NCI-H2227 (cell line): ENCODE data around the gene VPS13D.
"Not testable (repeated sequence)": the region's sequence is repeated elsewhere in the genome, so short reads cannot be mapped to it uniquely, and the experiment has no call there.

ENCODE experiments used
- DNase-seq: peaks from one replicate; lab custom pipeline; 2025; ENCODE audit not compliant: unreplicated experiment; lab: John Stamatoyannopoulos, UW

Gene VPS13D

GRCh38 chr1:12359359-12360133, 129.7 kb downstream of the VPS13D start:
- no peak for DNase-seq

GRCh38 chr1:12368646-12369045, 138.8 kb downstream of the VPS13D start:
- no peak for DNase-seq

- no peak for DNase-seq
These were observed 139.4 kb downstream of the VPS13D start for GRCh38 chr1:12369258-12369657.

GRCh38 chr1:12370333-12370975, 140.6 kb downstream of the VPS13D start:
- DNase-seq: no peak

GRCh38 chr1:12371053-12371452, 141.2 kb downstream of the VPS13D start:
- no peak for DNase-seq

GRCh38 chr1:12372180-12372579, 142.3 kb downstream of the VPS13D start:
- DNase-seq: no peak

GRCh38 chr1:12372761-12373160, 142.9 kb downstream of the VPS13D start:
- DNase-seq: no peak

- no peak for DNase-seq
These were observed 145.5 kb downstream of the VPS13D start for GRCh38 chr1:12375133-12375829.

GRCh38 chr1:12376236-12377045, 146.6 kb downstream of the VPS13D start:
- no peak for DNase-seq

GRCh38 chr1:12380326-12381249, 150.8 kb downstream of the VPS13D start:
- no peak for DNase-seq

GRCh38 chr1:12383001-12383400, 153.2 kb downstream of the VPS13D start:
- DNase-seq: no peak

GRCh38 chr1:12383786-12384185, 154.0 kb downstream of the VPS13D start:
- DNase-seq: no peak

- DNase-seq: no peak
These were observed 155.1 kb downstream of the VPS13D start for GRCh38 chr1:12384836-12385456.

GRCh38 chr1:12386130-12386529, 156.3 kb downstream of the VPS13D start:
- no peak for DNase-seq

- no peak for DNase-seq
These were observed 157.8 kb downstream of the VPS13D start for GRCh38 chr1:12387641-12388040.

- not testable (repeated sequence) for DNase-seq
These were observed 160.5 kb downstream of the VPS13D start for GRCh38 chr1:12390296-12390695.

- no peak for DNase-seq
These were observed 167.9 kb downstream of the VPS13D start for GRCh38 chr1:12397462-12398450.

- DNase-seq: no peak
These were observed 168.6 kb downstream of the VPS13D start for GRCh38 chr1:12398479-12398878.
